Gastroesophageal sphincter (tissue), 4 donors: Measurements from ENCODE around the gene SND1. TPM values are rescaled to one million over a fixed set of nuclear protein-coding genes. Genes with fewer than 3 reads are reported as not detected.

Experiments used
- ATAC-seq: fragments of 150-250 bp; one replicate; pipeline ENCODE4 v1.9.1; 2016; ENCODE audit warnings: mild to moderate bottlenecking, moderate library complexity
- H3K27ac ChIP-seq, 4 donors: fragments of 200-600 bp; sonication (generic) in 3 of 4; 1 replicate in 3 of 4; 2 replicates in 1 of 4; pipeline ENCODE4 v1.5.1; 2016 to 2019
- H3K27me3 ChIP-seq: fragments of 200-600 bp; sonication (generic); one replicate; pipeline ENCODE4 v1.5.1; 2019
- H3K36me3 ChIP-seq, 2 donors: fragments of 200-600 bp; sonication (generic); one replicate each; pipeline ENCODE4 v1.5.1; 2019; ENCODE audit warnings: control low read depth in 1 of 2
- H3K4me1 ChIP-seq, 3 donors: fragments of 200-600 bp; sonication (generic); 1 replicate in 2 of 3; 2 replicates in 1 of 3; pipeline ENCODE4 v1.5.1; 2016 to 2019; ENCODE audit warnings: control low read depth in 2 of 3
- H3K4me3 ChIP-seq, 2 donors: fragments of 200-600 bp; sonication (generic); one replicate each; pipeline ENCODE4 v1.5.1; 2019; ENCODE audit warnings: mild to moderate bottlenecking in 1 of 2, moderate library complexity in 1 of 2
- H3K9me3 ChIP-seq, 3 donors: fragments of 200-600 bp; sonication (generic); one replicate each; pipeline ENCODE4 v1.5.1; 2017 to 2019; ENCODE audit warnings: control low read depth in 2 of 3
- CTCF ChIP-seq, 4 experiments: fragments of 200-600 bp in 2 of 4; fragments of 450-650 bp in 2 of 4; sonication (generic) in 1 of 4; IDR thresholded peaks; one replicate each; pipeline ENCODE4 v1.5.1; 2017 to 2019; ENCODE audit warnings: antibody characterized with exemption in 4 of 4, mild to moderate bottlenecking in 2 of 4, moderate library complexity in 2 of 4
- EP300 ChIP-seq: sonication (generic); formaldehyde crosslinking; IDR thresholded peaks from one replicate; pipeline ENCODE4 v1.6.1; 2017; ENCODE audit warnings: antibody characterized with exemption, mild to moderate bottlenecking
- POLR2A ChIP-seq, 2 donors: fragments of 450-650 bp; IDR thresholded peaks; one replicate each; pipeline ENCODE4 v1.6.1; 2017; ENCODE audit warnings: antibody characterized with exemption in 2 of 2, mild to moderate bottlenecking in 2 of 2, moderate library complexity in 1 of 2
- POLR2AphosphoS5 ChIP-seq: sonication (generic); formaldehyde crosslinking; IDR thresholded peaks from one replicate; pipeline ENCODE4 v1.6.1; 2017; ENCODE audit warnings: antibody characterized with exemption
- whole genome bisulfite sequencing, 2 donors: methylation state at CpG; one replicate each; pipeline ENCODE4 v1.1.5; 2018; ENCODE audit warnings: low coverage in 1 of 2; 5-methylcytosine and 5-hydroxymethylcytosine counted together
- total RNA-seq, 4 donors: library from RNA; depleted of rRNA; stranded (reverse); fragments of >200 nt; gene quantifications; one replicate each; pipeline ENCODE4 v1.1.0, GENCODE V29; 2016

Gene SND1
- total RNA-seq, 4 donors from 2014 or later = 97.1 to 119 (median 103) TPM

GRCh38 chr7:128120976-128121490, 469.0 kb downstream of the SND1 start:
- Histone ChIP-seq H3K27me3 (peaks cover 33% of the 10 kb centered on the region), H3K4me1 (no peaks in the 10 kb centered on the region), H3K27ac (no peak overlapping the region), H3K4me3 (peak overlapping the region in 1 of 2 donors; percentile 25), H3K9me3 (no peaks in the 10 kb centered on the region), H3K36me3 (no peaks in the 10 kb centered on the region)
- no peak for ATAC-seq
- WGBS, 2 donors = 57% methylated on average over 3 of the region's 7 CpGs; no CpG with 5 or more reads in 1 of the 2 donors
- no peak for TF ChIP-seq POLR2A (IDR thresholded peaks at IDR 0.05)
- no peak for TF ChIP-seq EP300
- no peak for TF ChIP-seq CTCF (IDR thresholded peaks at IDR 0.05)
- no peak for TF ChIP-seq POLR2AphosphoS5

- Histone ChIP-seq H3K4me1 (no peaks in the 10 kb centered on the region), H3K36me3 (no peaks in the 10 kb centered on the region), H3K4me3 (peak overlapping the region in 1 of 2 donors; percentile 25), H3K9me3 (no peaks in the 10 kb centered on the region), H3K27ac (no peak overlapping the region), H3K27me3 (peaks cover 28% of the 10 kb centered on the region)
- TF ChIP-seq POLR2AphosphoS5 (no peak), EP300 (no peak), CTCF (IDR thresholded peaks at IDR 0.05) (no peak), POLR2A (IDR thresholded peaks at IDR 0.05) (no peak)
- 56 to 77% methylated on average over 4 to 10 of the region's 21 CpGs for WGBS, 2 donors
- ATAC-seq = peak; percentile 39
These were observed 469.9 kb downstream of the SND1 start for GRCh38 chr7:128121711-128122530.

- Histone ChIP-seq H3K36me3 (no peaks in the 10 kb centered on the region), H3K27ac (no peak overlapping the region), H3K9me3 (no peaks in the 10 kb centered on the region), H3K4me3 (no peak overlapping the region), H3K27me3 (peaks cover 32% of the 10 kb centered on the region), H3K4me1 (no peaks in the 10 kb centered on the region)
- 55 to 64% methylated on average over 7 of the region's 12 CpGs for WGBS, 2 donors
- TF ChIP-seq CTCF (IDR thresholded peaks at IDR 0.05) = no peak
- ATAC-seq = no peak
These were observed 470.7 kb downstream of the SND1 start for GRCh38 chr7:128122576-128123290.

GRCh38 chr7:128123291-128124037, 471.5 kb downstream of the SND1 start:
- 52 to 54% methylated on average over 5 to 6 of the region's 12 CpGs for WGBS, 2 donors
- no peak overlapping the region for H3K4me3 ChIP-seq
- ATAC-seq = no peak
- H3K36me3 ChIP-seq = no peaks in the 10 kb centered on the region
- H3K9me3 ChIP-seq = no peaks in the 10 kb centered on the region
- peaks cover 34% of the 10 kb centered on the region for H3K27me3 ChIP-seq
- no peak overlapping the region for H3K27ac ChIP-seq
- TF ChIP-seq POLR2A (IDR thresholded peaks at IDR 0.05) = no peak
- no peak for TF ChIP-seq POLR2AphosphoS5
- no peak for TF ChIP-seq CTCF (IDR thresholded peaks at IDR 0.05)
- TF ChIP-seq EP300 = no peak
- no peaks in the 10 kb centered on the region for H3K4me1 ChIP-seq
